Kidney tubule cell (primary cell): ENCODE data around the gene CISD1.

Source experiments
- DNase-seq: peaks from one replicate; pipeline ENCODE4 v3.0.0-alpha.2; 2018; ENCODE audit warnings: low spot score

The CISD1 gene

GRCh38 chr10:58266003-58266825 lies 2.7 kb upstream of the CISD1 start:
- DNase-seq = peak; percentile 70

- peak; percentile 67 for DNase-seq
These were observed 1.9 kb upstream of the CISD1 start for GRCh38 chr10:58266826-58267712.

DNA sequence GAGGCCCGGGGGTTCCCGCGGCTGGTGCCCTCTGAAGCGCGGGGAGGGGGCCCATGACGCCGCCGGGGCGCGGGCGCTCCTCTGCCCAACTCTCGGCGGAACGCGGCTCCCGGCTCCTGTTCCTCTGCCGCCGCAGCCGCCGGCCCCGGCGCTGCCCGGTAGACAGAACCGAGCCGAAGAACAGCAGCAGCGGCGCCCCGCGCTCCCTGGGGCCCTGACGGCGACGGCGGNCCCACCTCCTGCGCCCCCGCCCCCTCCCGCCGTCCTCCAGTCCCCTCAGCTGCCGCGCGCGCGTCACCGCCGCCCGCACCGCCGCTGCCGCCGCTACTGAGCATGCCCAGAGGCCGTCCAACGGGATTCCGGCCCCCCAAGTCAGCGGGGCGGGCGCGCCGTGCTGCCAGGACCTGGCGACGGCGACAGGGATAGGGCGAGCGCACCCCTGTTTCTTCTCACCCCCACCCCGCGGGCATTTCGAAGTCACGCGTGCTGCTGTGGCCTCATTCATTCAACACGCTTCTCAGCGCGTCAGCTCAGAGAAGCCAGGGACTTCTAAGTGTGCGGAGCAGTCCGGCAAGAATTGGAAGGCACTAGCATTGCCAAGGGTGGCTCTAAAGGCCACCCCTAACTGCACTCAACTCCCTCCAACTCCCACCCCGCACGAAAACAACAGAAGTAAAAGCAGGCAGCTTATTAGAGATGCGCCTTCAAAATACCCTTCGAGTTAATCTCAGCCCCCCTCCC lies 1.1 kb upstream of the CISD1 start, which contains the start of gene IPMK:
TSS of gene IPMK (minus strand) at position 182 of the 741 bp plus-strand sequence. CDS start 283 bp downstream, outside the sequence.
- DNase-seq = peak; percentile 93

GRCh38 chr10:58268454-58268945 lies 462 bp upstream of the CISD1 start:
- no peak for DNase-seq

DNA sequence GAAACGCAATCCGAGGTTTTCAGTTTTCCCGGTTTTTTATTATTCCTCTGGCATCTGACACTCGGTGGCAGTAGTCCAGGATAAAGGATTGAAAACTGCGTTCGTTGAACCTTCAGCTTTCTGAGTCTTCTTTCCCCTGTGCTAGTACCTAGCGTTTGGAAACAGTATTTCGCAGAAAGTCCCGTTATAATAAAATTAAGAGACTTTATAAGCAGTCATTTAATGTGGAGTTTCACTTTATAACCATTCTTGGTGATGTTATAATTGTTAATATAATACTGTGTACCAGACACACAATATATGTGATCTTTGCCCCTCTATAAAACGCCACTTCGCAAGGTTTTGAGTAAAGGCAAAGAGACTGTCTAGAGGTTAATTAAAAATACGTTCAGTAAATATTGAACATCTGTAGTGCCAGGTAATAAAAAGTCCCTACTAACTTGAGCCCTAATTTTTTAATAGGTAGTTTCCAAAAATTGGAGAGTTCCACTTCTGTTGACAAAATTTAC lies 874 bp downstream of the CISD1 start:
- DNase-seq = no peak

DNA sequence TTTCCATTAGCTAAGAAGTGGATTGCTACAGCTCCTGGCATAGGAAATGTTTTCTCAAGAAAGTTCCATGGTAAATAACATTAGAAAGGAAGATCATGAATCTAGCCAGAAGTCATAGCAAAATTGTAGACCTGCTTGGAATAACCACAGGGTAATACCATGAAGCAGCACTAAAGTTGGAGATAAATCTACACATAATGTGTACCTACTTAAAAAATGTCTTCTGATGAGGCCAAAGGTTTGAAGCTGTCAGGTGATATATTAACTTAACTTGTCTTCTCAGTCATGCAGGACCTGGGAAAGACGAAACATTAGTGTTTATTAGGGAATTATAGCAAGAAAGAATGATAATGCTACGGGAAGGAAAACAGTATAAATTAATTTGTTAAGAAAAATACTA lies 6.3 kb downstream of the CISD1 start:
- DNase-seq = peak; percentile 21

DNA sequence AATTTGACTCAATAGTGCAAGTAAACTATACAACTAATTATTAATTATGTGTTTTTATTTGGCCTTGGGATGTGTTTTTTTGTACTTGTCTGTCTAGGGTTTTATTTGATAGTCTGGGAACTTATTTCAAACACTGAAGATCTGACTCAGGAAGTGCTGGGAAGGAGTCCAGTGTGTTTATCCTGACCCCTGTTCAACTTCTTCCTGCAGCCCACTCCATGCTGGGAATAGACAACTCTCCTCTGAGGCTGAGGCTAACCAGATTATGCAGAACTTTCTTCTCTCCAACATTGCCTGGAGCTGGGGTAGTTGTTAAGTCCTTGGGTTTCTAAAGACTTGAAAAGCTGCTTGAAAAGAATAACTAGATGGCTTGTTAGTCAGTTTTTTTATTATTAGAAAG lies 6.9 kb downstream of the CISD1 start:
- DNase-seq = peak; percentile 17

- DNase-seq = no peak
These were observed 9.5 kb downstream of the CISD1 start for GRCh38 chr10:58278274-58278961.

- DNase-seq = no peak
These were observed 10.0 kb downstream of the CISD1 start for GRCh38 chr10:58278962-58279307.

GRCh38 chr10:58280477-58280876 lies 11.5 kb downstream of the CISD1 start:
- no peak for DNase-seq

DNA sequence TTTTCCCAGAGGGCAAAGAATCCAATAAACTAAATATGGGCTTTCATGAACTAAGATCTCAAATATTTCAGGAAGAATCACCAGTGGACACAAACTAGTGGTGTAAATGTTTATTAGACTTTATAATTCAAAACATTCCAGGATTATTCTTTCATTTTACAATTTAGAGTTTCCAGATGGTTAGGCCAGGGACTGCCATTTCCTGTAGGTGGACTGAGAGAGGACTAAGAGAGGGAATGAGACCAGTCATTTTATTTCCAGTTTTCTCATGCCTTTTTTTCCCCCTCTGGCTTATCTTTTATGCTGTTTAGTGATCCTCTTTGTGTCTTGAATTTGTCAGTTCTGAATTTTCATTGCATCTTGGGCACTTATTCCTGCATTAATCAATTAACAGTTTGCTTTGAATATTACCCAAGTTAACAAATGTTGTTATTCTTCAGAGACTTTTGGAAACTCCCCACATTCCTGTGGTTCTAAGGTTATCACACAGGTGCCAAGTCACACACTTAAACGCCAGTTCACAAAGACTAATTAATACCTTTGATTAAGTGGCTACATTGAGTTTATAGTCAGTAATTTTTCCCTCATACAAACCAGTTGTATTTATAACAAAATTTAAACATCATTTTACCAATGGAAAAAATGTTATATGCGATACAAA lies 12.3 kb downstream of the CISD1 start:
- peak; percentile 56 for DNase-seq

DNA sequence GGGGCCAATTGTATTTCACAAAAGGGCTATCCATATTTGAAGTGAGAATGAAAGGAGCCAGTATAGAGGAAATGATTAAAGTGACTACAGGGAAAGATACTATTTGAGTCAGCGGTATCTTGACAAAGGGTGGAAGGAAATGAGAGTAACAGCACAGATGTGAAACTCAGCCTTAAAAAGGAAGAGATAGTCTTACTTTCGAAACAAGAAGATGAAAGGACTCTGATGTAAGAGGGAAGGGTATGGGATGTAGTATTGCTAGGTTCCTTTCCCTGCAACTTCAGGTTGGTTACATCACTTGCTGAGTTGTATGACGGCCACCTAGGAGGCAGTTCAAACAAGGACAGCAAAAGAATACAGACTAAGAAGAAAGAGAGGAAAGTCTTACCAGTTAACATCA lies 13.7 kb downstream of the CISD1 start:
- no peak for DNase-seq

- DNase-seq = peak; percentile 47
These were observed 22.7 kb downstream of the CISD1 start for GRCh38 chr10:58291538-58292174.

GRCh38 chr10:58293989-58294388 lies 25.0 kb downstream of the CISD1 start:
- no peak for DNase-seq

DNA sequence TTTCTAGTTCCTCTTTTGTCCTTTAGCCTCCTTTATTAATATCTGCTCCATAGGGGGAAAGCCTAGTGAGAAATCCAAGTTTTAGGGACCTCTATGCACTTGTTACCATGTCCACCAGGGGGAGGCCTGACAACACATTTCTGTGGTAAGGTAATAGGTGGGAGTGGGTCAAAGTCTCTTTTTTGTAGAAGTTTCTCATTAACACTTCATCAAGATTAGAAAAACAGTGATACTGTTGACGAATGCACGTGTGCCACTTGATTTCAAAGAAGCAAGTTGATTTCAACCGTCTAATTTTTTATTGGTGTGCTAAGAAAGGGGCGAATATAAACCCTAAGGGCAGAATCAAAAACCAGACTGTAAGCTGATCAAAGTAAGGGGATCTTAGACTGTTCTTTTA lies 30.6 kb downstream of the CISD1 start:
- DNase-seq = peak; percentile 63

GRCh38 chr10:58300676-58301075 lies 31.7 kb downstream of the CISD1 start:
- DNase-seq = no peak

GRCh38 chr10:58302254-58302653 lies 33.3 kb downstream of the CISD1 start:
- DNase-seq = no peak

- no peak for DNase-seq
These were observed 35.2 kb downstream of the CISD1 start for GRCh38 chr10:58304099-58304633.

GRCh38 chr10:58305821-58306220 lies 36.9 kb downstream of the CISD1 start:
- no peak for DNase-seq

- DNase-seq = no peak
These were observed 38.7 kb downstream of the CISD1 start for GRCh38 chr10:58307676-58308075.
